DND-41 (cell line): ENCODE data around the gene HJV.

Experiments
- ATAC-seq: fragments of 200-7000 bp; cut with Tn5 transposase; 3 replicates; pipeline ENCODE4 v1.9.1; 2021; ENCODE audit warnings: low read depth; ENCODE audit not compliant: insufficient read depth
- DNase-seq: peaks from one replicate; pipeline ENCODE4 v3.0.0-alpha.2; 2020
- H2AFZ ChIP-seq: 2 replicates; pipeline ENCODE4 v1.6.0; 2012; ENCODE audit warnings: low read depth, low read length
- H3K27ac ChIP-seq: 2 replicates; pipeline ENCODE4 v1.5.1; 2012; ENCODE audit warnings: low read length, inconsistent platforms
- H3K27me3 ChIP-seq: fragments of 200-600 bp; sonication (generic); 2 replicates; pipeline ENCODE4 v1.6.0; 2012; ENCODE audit warnings: low read length, mild to moderate bottlenecking, inconsistent platforms; ENCODE audit not compliant: insufficient read depth, poor library complexity
- H3K36me3 ChIP-seq: 2 replicates; pipeline ENCODE4 v1.5.1; 2012; ENCODE audit warnings: low read length, inconsistent platforms; ENCODE audit not compliant: insufficient read depth
- H3K4me1 ChIP-seq: 2 replicates; pipeline ENCODE4 v1.5.1; 2012; ENCODE audit warnings: mild to moderate bottlenecking, low read length; ENCODE audit not compliant: insufficient read depth
- H3K4me2 ChIP-seq: 2 replicates; pipeline ENCODE4 v1.6.0; 2012; ENCODE audit warnings: mild to moderate bottlenecking, moderate library complexity, low read length, inconsistent platforms; ENCODE audit not compliant: insufficient read depth
- H3K4me3 ChIP-seq, 2 experiments: fragments of 200-600 bp in 1 of 2; shearing (Covaris generic) in 1 of 2; 2 replicates each; pipeline ENCODE4 v1.5.1; 2012 to 2016; ENCODE audit warnings: inconsistent platforms in 2 of 2, low read length in 2 of 2, mild to moderate bottlenecking in 2 of 2, low read depth in 1 of 2, moderate library complexity in 1 of 2
- H3K79me2 ChIP-seq: 2 replicates; pipeline ENCODE4 v1.6.0; 2012; ENCODE audit warnings: low read length, inconsistent platforms; ENCODE audit not compliant: insufficient read depth
- H3K9ac ChIP-seq: 2 replicates; pipeline ENCODE4 v1.6.0; 2012; ENCODE audit warnings: low read depth, mild to moderate bottlenecking, inconsistent platforms, low read length, moderate library complexity
- H3K9me3 ChIP-seq: 2 replicates; pipeline ENCODE4 v1.5.1; 2012; ENCODE audit warnings: low read length, moderate library complexity, mild to moderate bottlenecking, inconsistent platforms; ENCODE audit not compliant: insufficient read depth, severe bottlenecking
- H4K20me1 ChIP-seq: 2 replicates; pipeline ENCODE4 v1.6.0; 2012; ENCODE audit warnings: low read length; ENCODE audit not compliant: insufficient read depth
- CTCF ChIP-seq: IDR thresholded peaks from 2 replicates; pipeline ENCODE4 v1.5.1; 2012; ENCODE audit warnings: borderline replicate concordance, low read length, moderate library complexity, mild to moderate bottlenecking; ENCODE audit not compliant: poor library complexity, severe bottlenecking; ENCODE audit errors: extremely low read depth
- EZH2 ChIP-seq: IDR thresholded peaks from 3 replicates; pipeline ENCODE4 v1.6.1; 2012; ENCODE audit warnings: borderline replicate concordance, low read depth, mild to moderate bottlenecking, moderate library complexity, low read length, inconsistent platforms; ENCODE audit not compliant: severe bottlenecking

Gene HJV

GRCh38 chr1:145978854-145979745 lies 42.4 kb downstream of the HJV start:
- H3K4me1 ChIP-seq = peaks cover 39% of the 10 kb centered on the region
- H4K20me1 ChIP-seq = no peaks in the 10 kb centered on the region
- peak overlapping the region; percentile 88 for H3K27ac ChIP-seq
- H3K9ac ChIP-seq = peak overlapping the region; percentile 32
- H3K4me3 ChIP-seq = peak overlapping the region in 1 of 2 experiments; percentile 10; a peak in 2 of 4 replicates
- ATAC-seq = peak; percentile 88
- TF ChIP-seq EZH2 (no peak), CTCF (peak; percentile 59)
- no peaks in the 10 kb centered on the region for H3K79me2 ChIP-seq
- DNase-seq = peak; percentile 86
- H3K9me3 ChIP-seq = no peaks in the 10 kb centered on the region
- peaks cover 7% of the 10 kb centered on the region; the same call in 1 of the 2 replicates for H3K36me3 ChIP-seq
- no peaks in the 10 kb centered on the region for H3K27me3 ChIP-seq
- peak overlapping the region; percentile 60 for H3K4me2 ChIP-seq
- peak overlapping the region; percentile 28 for H2AFZ ChIP-seq

DNA sequence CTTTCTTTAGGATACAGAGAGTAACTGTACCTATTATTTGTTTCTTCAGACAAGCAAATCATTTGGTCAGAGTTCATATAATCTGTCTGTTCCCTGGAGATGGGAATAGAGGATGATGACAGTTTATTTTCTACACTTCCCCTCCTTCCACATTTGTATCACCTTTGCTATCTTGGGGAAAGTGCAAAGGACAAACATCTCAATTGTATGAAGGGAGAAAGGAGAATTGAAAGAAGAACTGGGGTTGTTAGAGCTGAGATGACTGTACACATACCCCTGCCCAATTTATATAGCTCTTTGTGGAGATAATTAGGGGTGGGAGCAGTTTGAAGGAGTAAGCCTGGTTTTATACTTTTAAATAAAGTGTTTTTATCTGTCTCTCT lies 43.1 kb downstream of the HJV start:
- H3K27me3 ChIP-seq = no peaks in the 10 kb centered on the region
- peaks cover 39% of the 10 kb centered on the region for H3K4me1 ChIP-seq
- H3K4me3 ChIP-seq = peak overlapping the region in 1 of 2 experiments; percentile 10; a peak in 2 of 4 replicates
- no peak for ATAC-seq
- peak overlapping the region; percentile 28 for H2AFZ ChIP-seq
- H3K27ac ChIP-seq = peak overlapping the region; percentile 88
- H3K9ac ChIP-seq = peak overlapping the region; percentile 32
- no peak for DNase-seq
- H4K20me1 ChIP-seq = no peaks in the 10 kb centered on the region
- no peaks in the 10 kb centered on the region for H3K79me2 ChIP-seq
- H3K36me3 ChIP-seq = peaks cover 7% of the 10 kb centered on the region; the same call in 1 of the 2 replicates
- H3K9me3 ChIP-seq = no peaks in the 10 kb centered on the region
- peak overlapping the region; percentile 60 for H3K4me2 ChIP-seq
- TF ChIP-seq EZH2 = no peak
- no peak for TF ChIP-seq CTCF

GRCh38 chr1:145977486-145978470 lies 43.8 kb downstream of the HJV start:
- Histone ChIP-seq H3K27ac (peak overlapping the region; percentile 88), H3K4me1 (peaks cover 39% of the 10 kb centered on the region), H3K4me2 (peak overlapping the region; percentile 60), H3K36me3 (peaks cover 7% of the 10 kb centered on the region; the same call in 1 of the 2 replicates), H3K79me2 (no peaks in the 10 kb centered on the region), H3K9me3 (no peaks in the 10 kb centered on the region), H3K27me3 (no peaks in the 10 kb centered on the region), H3K4me3 (peak overlapping the region in 1 of 2 experiments; percentile 10; a peak in 1 of 4 replicates), H4K20me1 (no peaks in the 10 kb centered on the region), H3K9ac (peak overlapping the region; percentile 32), H2AFZ (peak overlapping the region; percentile 60)
- ATAC-seq (peak; percentile 73), DNase-seq (peak; percentile 80)
- no peak for TF ChIP-seq EZH2
- peak; percentile 98 for TF ChIP-seq CTCF
